Stimulated activated CD4-positive, alpha-beta T cell treated with anti-CD3 and anti-CD28 coated beads, Interleukin-4, amount 100 ng/mL, for 4 hours (primary cell): ENCODE measurements around the gene ATG3.
"Not testable (repeated sequence)": the region's sequence is repeated elsewhere in the genome, so short reads cannot be mapped to it uniquely, and the experiment has no call there.

ENCODE experiments used
- DNase-seq, 2 experiments: peaks; one replicate each; pipeline ENCODE4 v3.0.0-alpha.2; 2020

Gene ATG3

GRCh38 chr3:112497897-112498548, 63.7 kb downstream of the ATG3 start:
- no peak for DNase-seq

DNA sequence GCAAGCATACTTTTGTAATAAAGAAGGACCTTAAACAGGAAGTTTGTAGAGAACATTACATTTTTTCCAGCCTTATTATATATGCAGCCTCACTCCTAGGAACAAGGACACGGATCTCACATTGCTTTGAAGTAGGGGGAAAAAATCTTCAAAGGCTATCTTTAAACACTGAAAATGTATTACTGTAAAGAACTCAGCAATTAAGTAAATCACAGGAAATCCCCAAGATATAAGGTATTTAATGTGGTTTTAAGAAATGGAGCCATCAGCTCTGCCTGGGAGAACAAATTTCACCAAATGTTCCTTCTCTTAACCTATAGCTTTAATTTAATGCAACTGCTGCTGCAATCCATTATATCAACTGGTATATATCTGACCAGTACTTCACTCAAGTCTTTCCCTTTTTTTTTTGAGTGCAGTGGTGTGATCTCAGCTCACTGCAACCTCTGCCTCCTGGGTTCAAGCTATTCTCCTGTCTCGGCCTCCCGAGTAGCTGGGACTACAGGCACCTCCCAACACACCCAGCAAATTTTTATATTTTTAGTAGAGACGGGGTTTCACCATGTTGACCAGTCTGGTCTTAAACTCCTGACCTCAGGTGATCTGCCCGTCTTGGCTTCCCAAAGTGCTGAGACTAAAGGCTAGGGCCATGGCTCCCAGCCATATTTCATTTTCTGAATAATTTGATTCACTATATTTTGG, 65.2 kb downstream of the ATG3 start:
- no peak for DNase-seq

DNA sequence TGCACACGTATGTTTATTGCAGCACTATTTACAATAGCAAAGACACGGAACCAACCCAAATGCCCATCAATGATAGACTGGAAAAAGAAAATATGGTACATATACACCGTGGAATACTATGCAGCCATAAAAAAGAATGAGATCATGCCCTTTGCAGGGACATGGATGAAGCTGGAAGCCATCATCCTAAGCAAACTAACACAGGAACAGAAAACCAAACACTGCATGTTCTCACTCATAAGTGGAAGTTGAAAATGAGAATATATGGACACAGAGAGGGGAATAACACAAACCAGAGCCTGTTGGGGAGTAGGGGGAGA, 67.4 kb downstream of the ATG3 start:
- DNase-seq = not testable (repeated sequence)

DNA sequence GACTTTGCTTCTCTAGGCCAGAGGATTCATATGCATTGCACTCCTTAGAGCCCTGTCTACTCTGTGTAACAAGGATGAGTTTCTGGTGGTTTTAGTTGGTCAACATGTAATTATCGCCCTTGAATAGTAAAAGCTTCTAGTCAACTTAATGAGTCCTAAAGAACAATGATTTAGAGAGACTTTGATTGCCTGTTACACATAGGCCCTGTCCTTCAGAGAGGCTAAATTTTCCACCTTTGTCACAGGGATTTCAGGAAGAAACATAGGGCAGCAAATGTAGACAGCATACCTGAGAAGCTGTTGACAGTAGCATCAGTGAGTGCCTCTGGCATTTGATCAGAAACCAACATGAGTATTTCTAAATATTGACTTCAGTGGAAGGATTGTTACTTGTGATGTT, 69.6 kb downstream of the ATG3 start:
- no peak for DNase-seq

GRCh38 chr3:112491373-112491772, 70.4 kb downstream of the ATG3 start:
- DNase-seq = no peak

GRCh38 chr3:112489674-112490479, 71.9 kb downstream of the ATG3 start:
- no peak for DNase-seq

DNA sequence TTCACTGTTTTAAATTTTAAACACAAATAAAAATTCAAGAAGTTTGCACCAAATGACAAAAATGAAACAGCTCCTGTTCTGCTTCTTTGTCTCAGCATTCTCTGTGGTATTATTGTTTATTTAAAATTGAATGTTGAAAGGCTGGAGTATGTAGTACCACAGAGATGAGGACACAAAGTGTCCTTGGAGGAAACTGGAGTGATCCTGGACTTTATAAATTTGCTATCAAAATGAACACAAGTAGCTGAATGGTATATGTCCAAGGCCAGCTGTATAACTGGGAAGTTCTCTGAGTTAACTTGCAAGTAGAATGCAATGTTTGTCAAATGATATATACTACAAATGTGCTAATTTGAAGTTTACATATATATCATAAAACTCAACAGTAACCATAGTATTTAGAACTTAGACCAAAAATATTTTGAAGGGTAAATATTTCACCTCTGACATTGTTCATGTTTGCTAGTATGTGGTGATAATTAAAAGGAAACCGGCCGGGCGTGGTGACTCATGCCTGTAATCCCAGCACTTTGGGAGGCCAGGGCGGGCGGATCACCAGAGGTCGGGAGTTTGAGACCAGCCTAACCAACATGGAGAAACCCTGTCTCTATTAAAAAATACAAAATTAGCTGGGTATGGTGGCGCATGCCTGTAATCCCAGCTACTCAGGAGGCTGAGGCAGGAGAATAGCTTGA, 74.8 kb downstream of the ATG3 start:
- no peak for DNase-seq

- DNase-seq = no peak
These were observed 77.4 kb downstream of the ATG3 start for GRCh38 chr3:112484352-112484751.

DNA sequence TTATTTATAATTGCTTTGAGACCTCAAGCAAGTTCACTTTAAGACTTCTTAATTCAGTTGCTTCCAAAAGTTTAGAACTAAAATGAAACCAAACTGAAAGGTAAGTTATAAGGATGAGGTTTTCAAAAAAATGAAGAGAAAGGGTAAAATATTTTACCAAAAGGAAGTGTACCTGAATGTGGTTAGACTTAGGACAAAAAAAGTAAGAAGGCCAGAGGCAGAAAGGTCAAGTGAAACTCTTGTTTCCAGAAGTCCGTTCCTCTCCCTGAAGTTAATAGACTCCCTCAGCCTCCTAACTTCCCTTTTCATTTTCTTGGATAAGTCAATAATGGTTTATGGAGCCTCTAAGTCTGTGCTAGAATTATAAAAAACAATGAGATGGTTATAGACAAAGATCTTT, 79.1 kb downstream of the ATG3 start:
- DNase-seq = no peak
